MM.1S (cell line): ENCODE data around the gene ETNK1.

Experiments used
- DNase-seq: peaks from one replicate; pipeline ENCODE4 v3.0.0-alpha.2; 2015
- H2AFZ ChIP-seq: fragments of 300-600 bp; sonication (generic); 2 replicates; pipeline ENCODE4 v1.6.0; 2016; ENCODE audit warnings: antibody characterized with exemption, low read length
- H3F3A ChIP-seq: fragments of 300-600 bp; sonication (generic); 2 replicates; pipeline ENCODE4 v1.6.1; 2016; ENCODE audit warnings: mild to moderate bottlenecking, antibody characterized with exemption, low read length, moderate library complexity, mixed read lengths; ENCODE audit not compliant: insufficient read depth
- H3K27ac ChIP-seq: fragments of 300-600 bp; sonication (generic); 2 replicates; pipeline ENCODE4 v1.5.1; 2016; ENCODE audit warnings: mild to moderate bottlenecking, low read length
- H3K27me3 ChIP-seq: fragments of 300-600 bp; sonication (generic); replicated peaks from 2 replicates; pipeline ENCODE4 v1.6.0; 2016; ENCODE audit warnings: low read length; ENCODE audit not compliant: insufficient read depth
- H3K36me3 ChIP-seq: fragments of 300-600 bp; sonication (generic); replicated peaks from 2 replicates; pipeline ENCODE4 v1.6.1; 2016; ENCODE audit warnings: mild to moderate bottlenecking, low read length, mixed read lengths; ENCODE audit not compliant: insufficient read depth
- H3K4me1 ChIP-seq: fragments of 300-600 bp; sonication (generic); 2 replicates; pipeline ENCODE4 v1.6.1; 2016; ENCODE audit warnings: low read length, mixed read lengths
- H3K4me2 ChIP-seq: fragments of 300-600 bp; sonication (generic); 2 replicates; pipeline ENCODE4 v1.6.0; 2016; ENCODE audit warnings: low read depth, low read length
- H3K4me3 ChIP-seq: fragments of 300-600 bp; sonication (generic); 2 replicates; pipeline ENCODE4 v1.5.1; 2016; ENCODE audit warnings: low read length, mixed read lengths
- H3K79me2 ChIP-seq: fragments of 300-600 bp; sonication (generic); 2 replicates; pipeline ENCODE4 v1.6.1; 2016; ENCODE audit warnings: mixed run types, low read length, mixed read lengths
- H3K9ac ChIP-seq: fragments of 300-600 bp; sonication (generic); 2 replicates; pipeline ENCODE4 v1.6.1; 2016; ENCODE audit warnings: low read length, mixed read lengths
- H3K9me2 ChIP-seq: fragments of 300-600 bp; sonication (generic); replicated peaks from 2 replicates; pipeline ENCODE4 v1.6.1; 2016; ENCODE audit warnings: mild to moderate bottlenecking, low read length, mixed read lengths; ENCODE audit not compliant: insufficient read depth
- H3K9me3 ChIP-seq: fragments of 300-600 bp; sonication (generic); replicated peaks from 2 replicates; pipeline ENCODE4 v1.6.1; 2016; ENCODE audit warnings: mild to moderate bottlenecking, low read length, mixed read lengths; ENCODE audit not compliant: insufficient read depth
- H4K20me1 ChIP-seq: fragments of 300-600 bp; sonication (generic); 2 replicates; pipeline ENCODE4 v1.6.1; 2016; ENCODE audit warnings: mild to moderate bottlenecking, low read length, moderate library complexity, mixed read lengths; ENCODE audit not compliant: insufficient read depth
- EZH2 ChIP-seq: fragments of 300-600 bp; sonication (generic); optimal IDR thresholded peaks from 2 replicates; pipeline ENCODE3; 2017; ENCODE audit warnings: low read depth, mild to moderate bottlenecking, antibody characterized with exemption, low read length, mixed read lengths
- EZH2phosphoT487 ChIP-seq: fragments of 300-600 bp; sonication (generic); IDR thresholded peaks from 2 replicates; pipeline ENCODE4 v1.6.1; 2018; ENCODE audit warnings: antibody characterized with exemption, low read length
- TF ChIP-seq, protein P1 (sequence below): fragments of 300-600 bp; sonication (generic); IDR thresholded peaks from 2 replicates; pipeline ENCODE4 v1.5.1; 2016; ENCODE audit warnings: antibody characterized with exemption, low read length, mixed read lengths

ETNK1 gene

DNA sequence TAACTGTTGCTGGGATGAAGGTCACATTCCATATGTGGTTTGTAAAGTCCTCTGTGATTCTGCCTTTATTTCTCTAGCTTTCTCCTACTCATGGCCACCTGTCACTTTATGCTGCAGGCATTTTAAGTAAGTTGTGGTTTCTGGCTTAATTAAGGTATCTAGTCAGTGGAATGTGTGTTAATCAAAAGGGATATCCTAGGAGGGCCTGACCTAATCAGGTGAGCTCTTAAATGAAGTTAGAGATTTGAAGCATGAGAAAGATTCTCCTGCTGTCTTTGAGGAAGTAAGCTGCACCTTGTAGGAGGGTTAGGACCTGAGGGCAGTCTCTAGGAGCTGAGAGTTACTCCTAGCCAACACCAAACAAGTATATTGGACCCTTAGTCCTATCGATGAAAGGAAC is 90.3 kb downstream of the ETNK1 start:
- H3K36me3 ChIP-seq = no peaks in the 10 kb centered on the region
- no peak overlapping the region for H3K9ac ChIP-seq
- peaks cover 16% of the 10 kb centered on the region for H3K4me1 ChIP-seq
- H3K9me3 ChIP-seq = no peaks in the 10 kb centered on the region
- H3K27me3 ChIP-seq = no peaks in the 10 kb centered on the region
- no peak overlapping the region for H3K27ac ChIP-seq
- TF ChIP-seq, protein P1, sequence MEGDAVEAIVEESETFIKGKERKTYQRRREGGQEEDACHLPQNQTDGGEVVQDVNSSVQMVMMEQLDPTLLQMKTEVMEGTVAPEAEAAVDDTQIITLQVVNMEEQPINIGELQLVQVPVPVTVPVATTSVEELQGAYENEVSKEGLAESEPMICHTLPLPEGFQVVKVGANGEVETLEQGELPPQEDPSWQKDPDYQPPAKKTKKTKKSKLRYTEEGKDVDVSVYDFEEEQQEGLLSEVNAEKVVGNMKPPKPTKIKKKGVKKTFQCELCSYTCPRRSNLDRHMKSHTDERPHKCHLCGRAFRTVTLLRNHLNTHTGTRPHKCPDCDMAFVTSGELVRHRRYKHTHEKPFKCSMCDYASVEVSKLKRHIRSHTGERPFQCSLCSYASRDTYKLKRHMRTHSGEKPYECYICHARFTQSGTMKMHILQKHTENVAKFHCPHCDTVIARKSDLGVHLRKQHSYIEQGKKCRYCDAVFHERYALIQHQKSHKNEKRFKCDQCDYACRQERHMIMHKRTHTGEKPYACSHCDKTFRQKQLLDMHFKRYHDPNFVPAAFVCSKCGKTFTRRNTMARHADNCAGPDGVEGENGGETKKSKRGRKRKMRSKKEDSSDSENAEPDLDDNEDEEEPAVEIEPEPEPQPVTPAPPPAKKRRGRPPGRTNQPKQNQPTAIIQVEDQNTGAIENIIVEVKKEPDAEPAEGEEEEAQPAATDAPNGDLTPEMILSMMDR = no peak
- TF ChIP-seq EZH2phosphoT487 = no peak
- TF ChIP-seq EZH2 = no peak
- DNase-seq = no peak
- H3K79me2 ChIP-seq = no peaks in the 10 kb centered on the region
- H3F3A ChIP-seq = no peaks in the 10 kb centered on the region
- no peak overlapping the region for H3K4me3 ChIP-seq
- H2AFZ ChIP-seq = no peak overlapping the region
- no peak overlapping the region for H3K4me2 ChIP-seq
- H4K20me1 ChIP-seq = no peaks in the 10 kb centered on the region
- H3K9me2 ChIP-seq = no peaks in the 10 kb centered on the region

DNA sequence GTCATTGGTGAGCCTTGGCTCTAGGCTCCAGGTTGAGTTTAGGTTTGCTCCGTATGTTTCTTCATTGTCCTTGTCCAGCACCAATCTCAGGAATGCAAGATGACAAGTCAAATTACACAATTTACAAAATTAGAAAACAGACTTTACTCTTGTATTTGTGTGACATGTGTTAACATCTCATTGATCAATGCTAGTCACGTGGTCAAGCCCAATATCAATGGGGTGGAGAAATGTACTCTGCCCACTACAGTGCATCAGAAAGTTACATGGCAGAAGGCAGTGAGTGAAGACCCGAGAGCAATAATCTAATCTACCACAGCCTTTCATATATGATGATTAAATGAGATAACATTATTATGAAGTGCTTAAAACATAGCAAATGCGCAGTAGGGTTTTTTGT is 94.8 kb downstream of the ETNK1 start:
- Histone ChIP-seq H3K4me1 (peaks cover 8% of the 10 kb centered on the region), H3K9me2 (no peaks in the 10 kb centered on the region), H3K27ac (no peak overlapping the region), H3K9me3 (no peaks in the 10 kb centered on the region), H3K9ac (no peak overlapping the region), H3K79me2 (no peaks in the 10 kb centered on the region), H3F3A (no peaks in the 10 kb centered on the region), H3K4me3 (no peak overlapping the region), H3K27me3 (no peaks in the 10 kb centered on the region), H3K36me3 (no peaks in the 10 kb centered on the region), H3K4me2 (no peak overlapping the region), H2AFZ (no peak overlapping the region), H4K20me1 (no peaks in the 10 kb centered on the region)
- DNase-seq = no peak
- TF ChIP-seq, protein P1 = no peak
- no peak for TF ChIP-seq EZH2
- TF ChIP-seq EZH2phosphoT487 = no peak

DNA sequence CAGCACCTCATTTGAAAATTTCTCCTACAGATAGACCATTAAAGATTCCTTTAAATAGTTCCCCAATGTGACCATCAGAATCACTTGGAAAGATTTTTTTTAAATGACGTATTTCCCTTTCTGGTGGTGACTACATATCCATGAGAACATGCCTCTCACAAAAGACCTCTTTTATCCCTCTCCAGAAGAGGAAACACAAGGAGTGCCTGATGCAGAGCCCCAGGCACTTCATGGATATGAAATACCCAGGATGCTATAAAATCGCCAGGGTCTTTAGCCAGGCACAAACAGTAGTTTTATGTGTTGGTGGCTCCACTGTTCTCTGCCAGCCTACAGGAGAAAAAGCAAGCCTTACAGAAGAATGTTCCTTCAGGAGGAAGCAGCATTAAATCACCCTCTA is 97.1 kb downstream of the ETNK1 start:
- Histone ChIP-seq H2AFZ (no peak overlapping the region), H3K9ac (no peak overlapping the region), H3K27me3 (no peaks in the 10 kb centered on the region), H3K27ac (no peak overlapping the region), H3K9me3 (no peaks in the 10 kb centered on the region), H3F3A (peaks cover 22% of the 10 kb centered on the region), H3K4me2 (no peak overlapping the region), H4K20me1 (no peaks in the 10 kb centered on the region), H3K4me3 (no peak overlapping the region), H3K9me2 (no peaks in the 10 kb centered on the region), H3K79me2 (no peaks in the 10 kb centered on the region), H3K36me3 (no peaks in the 10 kb centered on the region), H3K4me1 (peaks cover 30% of the 10 kb centered on the region)
- no peak for TF ChIP-seq EZH2
- no peak for TF ChIP-seq EZH2phosphoT487
- TF ChIP-seq, protein P1 = no peak
- DNase-seq = no peak
